Liver (tissue), 9 donors: ENCODE results near the gene GALNTL6. TPM values are rescaled to one million over a fixed set of nuclear protein-coding genes. Genes with fewer than 3 reads are reported as not detected.

ENCODE experiments used
- DNase-seq: peaks from one replicate; pipeline ENCODE4 v3.0.0-alpha.2; 2017; ENCODE audit warnings: low spot score
- H3K27ac ChIP-seq, 2 donors: one replicate each; pipeline ENCODE4 v1.7.0; 2013; ENCODE audit warnings: inconsistent platforms in 2 of 2, low read length in 2 of 2, control low read depth in 1 of 2, low read depth in 1 of 2, mild to moderate bottlenecking in 1 of 2
- H3K27me3 ChIP-seq, 4 donors: one replicate each; pipeline versions ENCODE4 v1.6.1 to v1.7.0; 2013; ENCODE audit warnings: low read length in 3 of 4, inconsistent platforms in 1 of 4, mild to moderate bottlenecking in 1 of 4, moderate library complexity in 1 of 4; ENCODE audit not compliant: control insufficient read depth in 4 of 4, insufficient read depth in 4 of 4
- H3K36me3 ChIP-seq, 4 donors: one replicate each; pipeline versions ENCODE4 v1.6.1 to v1.7.0; 2013; ENCODE audit warnings: low read length in 3 of 4, mild to moderate bottlenecking in 3 of 4, low read depth in 1 of 4, moderate library complexity in 1 of 4; ENCODE audit not compliant: control insufficient read depth in 4 of 4, insufficient read depth in 3 of 4
- H3K4me1 ChIP-seq, 4 donors: one replicate each; pipeline versions ENCODE4 v1.6.1 to v1.7.0; 2013; ENCODE audit warnings: low read length in 3 of 4, mild to moderate bottlenecking in 3 of 4, moderate library complexity in 1 of 4; ENCODE audit not compliant: control insufficient read depth in 4 of 4, insufficient read depth in 4 of 4
- H3K4me3 ChIP-seq, 3 donors: one replicate each; pipeline versions ENCODE4 v1.6.1 to v1.7.0; 2013; ENCODE audit warnings: low read length in 3 of 3, control low read depth in 1 of 3, low read depth in 1 of 3, mild to moderate bottlenecking in 1 of 3
- H3K9ac ChIP-seq, 2 donors: one replicate each; pipeline ENCODE4 v1.7.0; 2013; ENCODE audit warnings: low read length in 2 of 2, mild to moderate bottlenecking in 2 of 2, moderate library complexity in 2 of 2, control low read depth in 1 of 2, low read depth in 1 of 2
- H3K9me3 ChIP-seq, 4 donors: one replicate each; pipeline versions ENCODE4 v1.6.1 to v1.7.0; 2013; ENCODE audit warnings: low read length in 3 of 4; ENCODE audit not compliant: control insufficient read depth in 4 of 4
- EGR1 ChIP-seq, 2 donors: IDR thresholded peaks; 2 replicates each; pipeline ENCODE4 v1.6.1; 2016 to 2018; ENCODE audit warnings: antibody characterized with exemption in 2 of 2, low read depth in 2 of 2
- FOXA1 ChIP-seq: IDR thresholded peaks from 2 replicates; pipeline ENCODE4 v1.6.1; 2016; ENCODE audit warnings: antibody characterized with exemption
- FOXA2 ChIP-seq: IDR thresholded peaks from 2 replicates; pipeline ENCODE4 v1.6.1; 2016; ENCODE audit warnings: antibody characterized with exemption
- GABPA ChIP-seq, 2 donors: IDR thresholded peaks in 1 of 2; conservative IDR thresholded peaks in 1 of 2; 2 replicates each; pipeline ENCODE4 v1.6.1; 2016; ENCODE audit warnings: antibody characterized with exemption in 2 of 2, mild to moderate bottlenecking in 1 of 2, moderate library complexity in 1 of 2
- HNF4A ChIP-seq, 2 donors: conservative IDR thresholded peaks; 2 replicates each; pipeline ENCODE4 v1.6.1; 2016; ENCODE audit warnings: antibody characterized with exemption in 2 of 2, mild to moderate bottlenecking in 2 of 2
- HNF4G ChIP-seq: IDR thresholded peaks from 2 replicates; pipeline ENCODE4 v1.6.1; 2016; ENCODE audit warnings: antibody characterized with exemption
- JUND ChIP-seq, 2 donors: IDR thresholded peaks; 2 replicates each; pipeline ENCODE4 v1.6.1; 2016; ENCODE audit warnings: antibody characterized with exemption in 2 of 2
- MAX ChIP-seq: IDR thresholded peaks from 2 replicates; pipeline ENCODE4 v1.6.1; 2016; ENCODE audit warnings: antibody characterized with exemption
- NR2F2 ChIP-seq: IDR thresholded peaks from 2 replicates; pipeline ENCODE4 v1.6.1; 2016; ENCODE audit warnings: antibody characterized with exemption
- RAD21 ChIP-seq, 2 donors: IDR thresholded peaks; 2 replicates each; pipeline ENCODE4 v1.6.1; 2016; ENCODE audit warnings: antibody characterized with exemption in 2 of 2, mild to moderate bottlenecking in 2 of 2
- REST ChIP-seq: IDR thresholded peaks from 2 replicates; pipeline ENCODE4 v1.6.1; 2016; ENCODE audit warnings: antibody characterized with exemption, mild to moderate bottlenecking
- RXRA ChIP-seq, 2 donors: IDR thresholded peaks; 2 replicates each; pipeline ENCODE4 v1.6.1; 2017 to 2018; ENCODE audit warnings: antibody characterized with exemption in 2 of 2, mild to moderate bottlenecking in 1 of 2
- SP1 ChIP-seq: IDR thresholded peaks from 2 replicates; pipeline ENCODE4 v1.6.1; 2018; ENCODE audit warnings: antibody characterized with exemption, mild to moderate bottlenecking
- TAF1 ChIP-seq: conservative IDR thresholded peaks from 2 replicates; pipeline ENCODE4 v1.6.1; 2016; ENCODE audit warnings: antibody characterized with exemption, mild to moderate bottlenecking
- YY1 ChIP-seq: IDR thresholded peaks from 2 replicates; pipeline ENCODE4 v1.6.1; 2016; ENCODE audit warnings: antibody characterized with exemption, mild to moderate bottlenecking
- ZBTB33 ChIP-seq: IDR thresholded peaks from 2 replicates; pipeline ENCODE4 v1.6.1; 2016; ENCODE audit warnings: antibody characterized with exemption
- WGBS: extraction: QIAGEN DNeasy Blood & Tissue Kit; methylation state at CpG from one replicate; pipeline ENCODE4 v1.1.7; 2013; 5-methylcytosine and 5-hydroxymethylcytosine counted together
- polyA plus RNA-seq, 2 donors: library from polyadenylated mRNA; stranded (reverse) in 1 of 2; unstranded in 1 of 2; fragments of 200-250 nt in 1 of 2; fragments of >200 nt in 1 of 2; fragmentation: Nextera tagmentation in 1 of 2; extraction: Ambion mirVana in 1 of 2; gene quantifications; one replicate each; pipeline versions ENCODE4 v1.2.1 to v1.2.3, GENCODE V29; 2013 to 2015
- total RNA-seq, 2 donors: library from RNA; depleted of rRNA; stranded (reverse); fragments of >200 nt; gene quantifications; one replicate each; pipeline ENCODE4 v1.2.3, GENCODE V29; 2014
- TF ChIP-seq, protein P1 (sequence below): fragments of 150-350 bp; IDR thresholded peaks from 2 replicates; pipeline ENCODE4 v1.5.1; 2017; ENCODE audit warnings: improper control_type of control experiment, low read depth, low read length; ENCODE audit not compliant: missing input control
- TF ChIP-seq, protein P2 (sequence below): IDR thresholded peaks from 2 replicates; pipeline ENCODE4 v1.6.1; 2016; ENCODE audit warnings: antibody characterized with exemption
- donor health status: healthy.
- donor health status: healthy.
- donor health status: healthy.
- donor health status: healthy.
- donor health status: healthy.

GALNTL6 gene
- total and polyA plus RNA-seq, 4 donors = 0.06 to 0.08 TPM; not detected in 2

GRCh38 chr4:172708184-172708583 is 895.0 kb downstream of the GALNTL6 start:
- Histone ChIP-seq H3K36me3 (no peaks in the 10 kb centered on the region), H3K27ac (no peak overlapping the region), H3K4me3 (no peak overlapping the region), H3K9me3 (peaks cover 0 to 6% (median 2%) of the 10 kb centered on the region in 4 donors), H3K4me1 (no peaks in the 10 kb centered on the region), H3K9ac (no peak overlapping the region), H3K27me3 (no peaks in the 10 kb centered on the region)
- DNase-seq = no peak
- no peak for TF ChIP-seq YY1
- no peak for TF ChIP-seq SP1
- no peak for TF ChIP-seq MAX
- TF ChIP-seq HNF4A (conservative IDR thresholded peaks at IDR 0.05) = no peak
- TF ChIP-seq, protein P1, sequence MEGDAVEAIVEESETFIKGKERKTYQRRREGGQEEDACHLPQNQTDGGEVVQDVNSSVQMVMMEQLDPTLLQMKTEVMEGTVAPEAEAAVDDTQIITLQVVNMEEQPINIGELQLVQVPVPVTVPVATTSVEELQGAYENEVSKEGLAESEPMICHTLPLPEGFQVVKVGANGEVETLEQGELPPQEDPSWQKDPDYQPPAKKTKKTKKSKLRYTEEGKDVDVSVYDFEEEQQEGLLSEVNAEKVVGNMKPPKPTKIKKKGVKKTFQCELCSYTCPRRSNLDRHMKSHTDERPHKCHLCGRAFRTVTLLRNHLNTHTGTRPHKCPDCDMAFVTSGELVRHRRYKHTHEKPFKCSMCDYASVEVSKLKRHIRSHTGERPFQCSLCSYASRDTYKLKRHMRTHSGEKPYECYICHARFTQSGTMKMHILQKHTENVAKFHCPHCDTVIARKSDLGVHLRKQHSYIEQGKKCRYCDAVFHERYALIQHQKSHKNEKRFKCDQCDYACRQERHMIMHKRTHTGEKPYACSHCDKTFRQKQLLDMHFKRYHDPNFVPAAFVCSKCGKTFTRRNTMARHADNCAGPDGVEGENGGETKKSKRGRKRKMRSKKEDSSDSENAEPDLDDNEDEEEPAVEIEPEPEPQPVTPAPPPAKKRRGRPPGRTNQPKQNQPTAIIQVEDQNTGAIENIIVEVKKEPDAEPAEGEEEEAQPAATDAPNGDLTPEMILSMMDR = no peak
- no peak for TF ChIP-seq TAF1
- TF ChIP-seq FOXA2 = no peak
- TF ChIP-seq GABPA (IDR thresholded peaks at IDR 0.05 in 1 of 2, conservative IDR thresholded peaks at IDR 0.05 in 1 of 2) = no peak
- no peak for TF ChIP-seq NR2F2
- no peak for TF ChIP-seq ZBTB33
- no peak for TF ChIP-seq HNF4G
- TF ChIP-seq RXRA (IDR thresholded peaks at IDR 0.05) = no peak
- TF ChIP-seq, protein P2, sequence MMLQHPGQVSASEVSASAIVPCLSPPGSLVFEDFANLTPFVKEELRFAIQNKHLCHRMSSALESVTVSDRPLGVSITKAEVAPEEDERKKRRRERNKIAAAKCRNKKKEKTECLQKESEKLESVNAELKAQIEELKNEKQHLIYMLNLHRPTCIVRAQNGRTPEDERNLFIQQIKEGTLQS = no peak
- WGBS = 62% methylated on average over 5 of the region's 5 CpGs

GRCh38 chr4:172709376-172709775 is 896.2 kb downstream of the GALNTL6 start:
- Histone ChIP-seq H3K9ac (no peak overlapping the region), H3K4me1 (no peaks in the 10 kb centered on the region), H3K4me3 (no peak overlapping the region), H3K36me3 (no peaks in the 10 kb centered on the region), H3K27me3 (no peaks in the 10 kb centered on the region), H3K27ac (no peak overlapping the region), H3K9me3 (peaks cover 0 to 6% (median 2%) of the 10 kb centered on the region in 4 donors)
- TF ChIP-seq EGR1 (IDR thresholded peaks at IDR 0.05; ENCODE audit: low read depth in 2 of 2) (no peak), ZBTB33 (no peak), MAX (no peak), HNF4A (conservative IDR thresholded peaks at IDR 0.05) (no peak), FOXA1 (no peak), JUND (IDR thresholded peaks at IDR 0.05) (no peak), HNF4G (no peak), FOXA2 (no peak), RXRA (IDR thresholded peaks at IDR 0.05) (no peak), RAD21 (IDR thresholded peaks at IDR 0.05) (no peak), YY1 (no peak), SP1 (no peak), TAF1 (no peak), GABPA (IDR thresholded peaks at IDR 0.05 in 1 of 2, conservative IDR thresholded peaks at IDR 0.05 in 1 of 2) (no peak), REST (no peak), NR2F2 (no peak)
- TF ChIP-seq, protein P1 = no peak
- TF ChIP-seq, protein P2 = no peak
- DNase-seq = no peak
- WGBS = 17% methylated on average over 1 of the region's 1 CpG
